NCI-H2196 (cell line): ENCODE data around the gene TBC1D10B.
A peak's percentile ranks its signal among the peaks of the same experiment; 100 is the strongest.
"Not testable (repeated sequence)": the region's sequence is repeated elsewhere in the genome, so short reads cannot be mapped to it uniquely, and the experiment has no call there.

Experiments
- DNase-seq: peaks from one replicate; lab custom pipeline; 2025; ENCODE audit not compliant: unreplicated experiment; lab: John Stamatoyannopoulos, UW

Gene TBC1D10B

GRCh38 chr16:30335598-30336474 is 34.5 kb downstream of the TBC1D10B start:
- no peak for DNase-seq

GRCh38 chr16:30335028-30335597 is 35.2 kb downstream of the TBC1D10B start:
- peak; percentile 87 for DNase-seq

GRCh38 chr16:30334473-30334989 is 35.8 kb downstream of the TBC1D10B start:
- DNase-seq: peak; percentile 72

GRCh38 chr16:30324220-30324619 is 46.1 kb downstream of the TBC1D10B start:
- DNase-seq: not testable (repeated sequence)

- DNase-seq: not testable (repeated sequence)
Observed at GRCh38 chr16:30318647-30319046, 51.6 kb downstream of the TBC1D10B start.

GRCh38 chr16:30310937-30311336 is 59.4 kb downstream of the TBC1D10B start:
- DNase-seq: not testable (repeated sequence)

GRCh38 chr16:30309255-30309654 is 61.0 kb downstream of the TBC1D10B start:
- not testable (repeated sequence) for DNase-seq
